GM21737 (cell line): ENCODE results near the gene KIF7.

ENCODE experiments used
- ATAC-seq: cut with Tn5 transposase; IDR thresholded peaks from one replicate; pipeline ENCODE4 v1.9.1; 2021; ENCODE audit warnings: mild to moderate bottlenecking, moderate library complexity; ENCODE audit not compliant: unreplicated experiment

Gene KIF7

DNA sequence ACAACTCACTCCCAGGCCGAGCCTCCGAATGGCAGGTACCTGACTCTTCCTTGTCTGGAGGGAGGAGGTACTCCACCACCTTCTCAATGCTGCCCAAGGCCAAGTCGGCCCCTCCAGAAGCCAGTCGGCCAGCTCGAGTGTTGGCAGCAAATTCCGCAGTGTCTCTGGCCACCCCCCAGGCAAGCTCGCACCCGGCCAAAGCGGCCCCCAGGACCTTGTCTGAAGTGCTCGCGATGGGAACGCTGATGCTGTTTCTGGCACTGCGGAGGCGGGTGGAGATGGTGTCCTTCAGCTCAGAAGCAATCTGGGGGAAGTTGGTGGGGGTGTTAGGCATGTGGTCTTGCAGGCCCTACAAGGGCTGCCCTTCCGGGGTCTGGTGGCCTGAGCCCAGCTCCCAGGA lies 14.7 kb upstream of the KIF7 start:
- ATAC-seq, result no peak

DNA sequence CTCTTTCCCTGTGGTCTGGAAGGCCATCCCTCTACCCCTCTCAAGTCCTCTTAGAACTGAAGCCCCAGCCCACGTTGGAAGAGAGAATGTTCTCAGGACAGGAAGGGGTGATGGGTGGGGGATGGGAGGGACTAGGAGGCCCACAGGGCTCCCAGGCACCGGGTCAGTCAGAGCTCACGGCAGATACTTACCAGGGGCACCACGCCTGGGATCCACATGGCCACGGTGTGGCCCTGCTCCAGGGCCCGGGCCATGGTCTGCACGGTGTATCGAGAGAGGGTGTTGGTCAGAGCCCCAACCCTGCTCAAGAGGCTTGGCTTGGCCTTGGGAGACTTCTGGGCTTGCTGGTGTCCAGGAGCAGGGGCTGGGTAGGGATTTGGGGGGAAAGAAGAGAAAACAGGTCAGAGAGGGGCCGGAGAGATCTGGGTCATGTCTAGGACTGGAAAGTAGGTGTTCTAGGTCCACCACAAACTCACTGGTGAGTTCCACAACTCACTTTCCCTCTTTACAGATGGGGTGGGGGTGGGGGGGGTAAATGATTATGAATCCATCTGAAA lies 14.1 kb upstream of the KIF7 start:
- ATAC-seq, result no peak

DNA sequence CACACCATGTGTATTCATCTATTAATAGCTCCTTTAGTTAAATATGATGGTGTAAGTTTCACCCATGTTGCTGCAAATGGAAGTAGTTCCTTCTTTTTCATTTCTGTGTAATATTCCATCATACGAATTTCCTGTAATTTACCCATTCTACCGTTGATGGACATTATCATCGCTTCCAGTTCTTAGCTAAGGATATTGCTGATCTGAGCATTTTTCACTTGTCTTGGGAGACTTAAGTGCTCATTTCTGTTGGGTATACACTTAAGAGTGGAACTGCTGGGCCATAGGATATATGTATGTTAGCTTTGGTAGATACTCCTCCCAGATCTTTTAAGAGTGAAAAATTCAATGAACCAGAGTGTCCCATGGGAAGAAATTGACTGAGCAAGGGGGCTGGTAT lies 12.9 kb upstream of the KIF7 start:
- no peak for ATAC-seq

DNA sequence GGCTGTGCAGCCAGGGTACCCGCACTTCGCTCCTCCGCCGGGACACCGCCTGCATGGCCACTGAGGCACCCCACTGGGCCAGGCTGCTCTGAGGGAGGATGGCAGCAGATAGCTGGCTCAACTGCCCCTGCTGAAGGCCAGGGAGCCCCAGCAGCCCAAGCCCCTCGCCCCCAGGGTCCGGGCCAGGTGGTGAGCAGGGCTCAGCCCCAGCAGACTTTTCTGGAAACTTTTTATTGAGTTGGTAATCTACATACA lies 12.4 kb upstream of the KIF7 start:
- no peak for ATAC-seq

DNA sequence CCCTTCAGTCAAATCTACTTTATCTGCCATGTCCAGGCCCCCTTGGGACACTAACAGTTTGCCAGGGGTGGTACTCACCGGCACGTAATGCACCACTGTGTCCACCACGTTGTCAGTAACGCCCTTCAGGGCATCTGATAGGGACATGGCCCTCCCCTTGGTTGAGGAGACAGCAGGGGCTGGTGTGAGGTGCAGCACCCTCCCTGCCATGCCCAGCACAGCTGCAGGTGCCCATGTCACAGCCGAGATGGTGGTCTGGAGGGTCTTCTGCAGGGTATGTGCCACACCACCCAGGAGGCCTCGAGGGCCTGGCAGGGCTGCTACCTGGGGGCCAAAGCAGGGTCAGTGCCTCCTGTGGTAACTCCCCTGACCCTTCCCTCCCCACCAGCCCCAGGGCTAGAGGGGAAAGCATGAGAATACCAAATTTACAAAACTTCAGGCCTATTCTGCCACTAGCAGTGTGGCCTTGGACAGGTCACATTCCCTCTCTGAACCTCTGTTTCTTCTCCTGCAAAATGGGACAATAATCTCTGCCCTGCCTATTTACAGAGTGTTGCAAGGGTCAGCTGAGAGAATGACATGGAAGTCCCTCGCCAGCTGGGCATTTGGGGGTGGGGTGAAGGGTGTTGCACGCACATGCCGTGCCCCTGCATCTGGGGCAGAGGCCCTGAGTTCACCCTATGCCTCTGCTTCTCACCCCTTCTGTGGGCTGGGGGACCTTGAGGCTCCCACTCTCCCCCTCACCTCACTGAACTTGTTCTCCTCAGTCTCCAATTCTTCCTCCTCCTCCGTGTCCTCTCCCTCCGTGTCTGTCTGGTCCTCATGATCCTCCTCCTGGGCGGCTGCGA lies 11.8 kb upstream of the KIF7 start:
- ATAC-seq, result no peak

DNA sequence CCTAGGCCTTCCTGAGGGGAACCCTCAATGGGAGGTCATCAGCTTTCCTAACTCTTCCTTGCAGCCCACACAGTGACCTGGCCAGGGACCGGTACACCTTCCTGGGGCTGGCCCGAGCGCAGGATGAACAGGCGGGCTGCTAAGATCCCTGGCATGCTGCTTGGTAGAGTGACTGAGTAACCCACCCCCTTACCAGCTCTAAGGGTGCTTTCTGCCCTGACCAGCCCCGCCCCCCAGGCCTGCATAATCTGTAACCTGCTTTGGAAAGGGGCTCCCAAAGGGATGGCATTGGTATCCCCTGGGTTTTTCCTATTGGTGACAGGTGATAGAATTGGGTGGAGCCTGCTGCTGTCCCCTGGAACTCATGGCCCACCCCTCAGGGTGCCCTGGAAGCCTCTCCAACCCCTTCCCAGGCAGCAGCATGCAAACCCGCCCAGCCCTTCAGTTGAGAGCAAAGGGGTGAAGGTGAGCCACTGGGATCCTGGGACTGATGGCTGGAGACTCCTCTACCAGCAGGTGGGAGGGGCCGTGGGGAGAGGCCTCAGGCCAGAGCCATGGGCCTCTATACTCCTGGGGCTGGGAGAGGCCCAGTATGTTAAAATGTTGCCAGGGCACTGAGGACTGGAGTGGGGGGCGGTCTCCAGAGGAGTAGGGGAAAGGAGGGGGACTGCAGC lies 11.1 kb upstream of the KIF7 start:
- ATAC-seq, result no peak

DNA sequence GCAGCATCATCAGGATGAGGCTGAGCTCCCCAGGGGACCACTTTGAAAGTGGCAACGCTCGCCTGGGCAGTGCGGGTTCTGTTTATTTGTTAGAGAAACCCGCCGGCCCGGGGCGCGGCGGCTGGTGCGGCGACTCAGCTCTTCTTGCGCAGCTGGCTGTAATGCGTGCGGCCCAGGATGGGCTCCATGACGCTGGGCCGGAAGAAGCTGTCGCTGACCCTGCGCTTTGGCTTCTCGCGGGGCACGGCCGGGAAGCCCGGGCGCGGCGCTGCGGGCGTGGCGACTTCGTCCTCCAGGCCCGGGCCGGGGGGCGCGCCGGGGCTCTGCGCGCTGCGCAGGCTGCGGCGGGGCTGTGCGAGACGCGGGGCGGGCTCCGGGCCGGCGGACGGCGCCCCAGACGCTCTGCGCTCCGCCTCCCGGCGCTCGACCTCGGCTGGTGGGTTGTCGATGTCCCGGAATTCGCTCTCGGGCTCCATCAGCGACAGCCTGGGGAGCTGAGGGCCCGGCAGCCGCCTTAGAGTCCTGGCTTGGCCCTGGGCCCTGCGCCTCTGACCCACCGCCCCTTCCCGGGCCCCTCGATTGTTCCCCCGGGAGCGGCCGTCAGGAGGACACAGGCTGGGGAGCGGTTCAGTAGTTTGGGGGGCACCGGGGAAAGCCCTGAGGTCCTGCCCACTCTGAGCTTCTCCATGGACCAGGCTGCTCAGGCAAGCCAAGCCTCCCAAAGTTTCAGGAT lies 10.3 kb upstream of the KIF7 start:
- no peak for ATAC-seq

DNA sequence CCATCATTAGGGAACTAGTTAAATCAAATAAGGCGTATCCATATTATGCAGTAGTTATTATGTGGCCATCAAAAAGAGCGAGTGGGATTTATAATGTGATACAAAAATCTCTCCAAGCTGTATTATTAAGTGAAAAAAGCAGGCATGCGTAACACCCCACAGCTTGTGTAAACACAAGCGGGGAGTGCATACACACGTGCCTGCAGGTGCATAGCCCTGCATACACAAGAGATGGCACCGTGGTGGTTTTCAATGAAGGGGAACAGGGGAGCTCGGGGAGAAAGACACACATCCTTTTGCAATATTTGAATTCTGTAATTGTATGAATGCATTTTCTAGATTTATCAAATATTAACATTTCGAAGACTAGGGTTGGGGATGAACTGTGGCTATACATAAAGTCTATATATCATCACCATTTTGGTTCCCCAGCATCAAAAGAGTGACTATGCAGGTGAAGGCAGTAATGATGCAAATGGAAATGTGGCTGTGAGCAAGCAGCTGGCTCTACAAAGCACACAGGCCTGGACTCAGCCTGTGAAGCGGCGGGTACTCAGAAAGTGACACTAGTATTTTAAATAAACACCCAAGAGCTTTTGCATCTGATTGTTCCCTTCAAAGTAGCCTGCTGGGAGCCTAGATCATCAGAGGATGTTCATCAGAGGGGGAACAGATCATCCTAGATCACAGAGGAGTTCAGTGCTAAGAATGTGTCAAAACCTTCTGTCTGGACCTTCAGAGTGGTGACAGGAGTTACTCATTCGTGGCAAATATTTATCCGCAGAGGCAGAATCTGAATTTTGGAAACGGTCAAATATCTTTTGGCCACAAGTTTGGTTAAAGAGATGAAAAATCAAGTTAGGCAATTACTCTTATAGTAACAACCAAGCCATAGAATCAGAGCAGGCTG lies 9.4 kb upstream of the KIF7 start:
- no peak for ATAC-seq

DNA sequence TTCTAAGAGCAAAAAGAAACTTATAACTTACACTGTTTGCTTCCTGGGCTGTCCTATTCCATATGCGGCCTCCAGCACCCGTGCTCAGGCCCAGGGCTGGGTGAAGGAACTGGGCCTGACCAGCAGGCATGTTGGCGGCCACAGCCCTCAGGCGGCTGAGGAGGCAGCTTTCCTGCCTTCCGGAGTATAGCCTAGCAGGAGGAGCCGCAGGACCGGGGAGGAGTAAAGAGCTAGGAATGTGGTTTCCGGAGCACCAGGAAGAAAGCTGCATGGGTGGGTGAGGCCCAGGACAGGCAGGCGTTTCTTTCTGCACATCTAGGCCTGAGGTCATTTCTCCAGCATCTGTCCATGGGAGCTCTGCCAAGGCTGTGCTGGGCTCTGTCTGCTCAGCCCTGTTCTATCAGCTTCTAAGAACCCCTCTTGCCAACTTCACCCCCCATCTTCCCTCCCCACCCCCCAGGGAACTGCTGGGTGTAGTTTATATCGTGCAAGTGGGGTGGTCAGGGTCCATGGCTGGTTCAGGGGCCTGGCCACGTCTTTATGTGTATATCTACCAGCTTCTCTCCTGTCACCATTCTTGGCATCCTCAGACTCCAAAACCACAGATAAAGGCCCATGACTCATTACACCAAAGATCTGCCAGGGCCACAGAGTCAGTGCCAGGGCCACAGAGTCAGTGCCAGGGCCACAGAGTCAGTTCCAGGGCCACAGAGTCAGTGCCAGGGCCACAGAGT lies 7.8 kb upstream of the KIF7 start:
- ATAC-seq, result no peak

DNA sequence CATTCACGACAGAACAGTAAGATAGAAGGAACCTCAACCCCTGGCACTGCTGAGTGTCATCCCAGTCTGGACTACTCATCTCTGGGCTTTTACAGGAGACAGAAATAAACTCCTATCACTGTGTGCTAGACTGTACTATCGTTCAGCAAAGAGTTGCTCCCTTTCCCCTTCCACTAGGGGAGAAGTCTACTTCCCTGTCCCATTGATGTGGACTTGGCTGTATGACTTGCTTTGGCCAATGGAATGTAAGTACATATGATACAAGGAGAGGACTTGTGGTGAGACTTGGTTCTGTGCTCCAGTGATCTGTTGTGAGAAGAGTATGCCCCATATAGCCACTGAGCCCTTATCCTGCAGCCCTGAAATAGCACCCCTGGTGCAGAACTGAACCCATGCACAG lies 5.3 kb upstream of the KIF7 start:
- no peak for ATAC-seq

DNA sequence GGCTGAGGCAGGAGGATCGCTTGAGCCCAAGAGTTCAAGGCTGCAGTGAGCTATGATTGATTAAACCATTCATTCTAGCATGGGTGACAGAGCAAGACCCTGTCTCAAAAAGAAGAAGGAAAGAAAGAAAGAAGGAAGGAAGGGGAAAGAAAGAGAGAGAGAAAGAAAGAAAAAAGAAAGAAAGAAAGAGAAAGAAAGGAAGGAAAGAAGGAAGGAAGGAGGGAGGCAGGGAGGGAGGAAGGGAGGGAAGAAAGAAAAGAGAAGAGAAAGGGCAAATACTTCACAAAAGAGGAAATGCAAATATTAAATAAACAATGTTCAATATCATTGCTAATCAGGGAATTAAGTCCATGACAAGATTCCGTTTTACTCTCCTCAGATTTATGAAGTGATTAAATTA lies 4.0 kb upstream of the KIF7 start:
- no peak for ATAC-seq

DNA sequence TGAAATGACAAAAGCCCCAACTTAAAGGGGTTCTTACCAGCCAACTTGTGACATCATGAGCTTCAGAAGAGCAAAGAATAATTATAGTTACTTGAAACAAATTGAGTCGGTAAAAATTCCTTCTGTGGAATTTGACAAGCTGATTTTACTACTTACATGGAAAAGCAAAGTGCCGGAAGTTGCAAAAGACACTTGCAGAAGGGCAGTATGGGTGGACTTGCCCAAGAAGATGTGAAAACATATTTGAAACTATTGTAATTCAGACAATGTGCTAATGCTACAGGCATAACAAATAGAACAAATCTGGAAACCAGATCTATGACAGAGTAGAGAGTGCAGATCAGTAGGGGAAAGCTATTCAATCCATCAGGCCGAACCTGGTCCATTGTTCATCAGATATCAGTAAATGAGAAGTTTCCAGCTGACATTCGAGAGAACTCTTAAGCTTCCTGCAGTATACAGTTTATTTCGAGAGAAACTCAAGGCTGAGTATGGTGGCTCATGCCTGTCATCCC lies 2.5 kb upstream of the KIF7 start:
- no peak for ATAC-seq

DNA sequence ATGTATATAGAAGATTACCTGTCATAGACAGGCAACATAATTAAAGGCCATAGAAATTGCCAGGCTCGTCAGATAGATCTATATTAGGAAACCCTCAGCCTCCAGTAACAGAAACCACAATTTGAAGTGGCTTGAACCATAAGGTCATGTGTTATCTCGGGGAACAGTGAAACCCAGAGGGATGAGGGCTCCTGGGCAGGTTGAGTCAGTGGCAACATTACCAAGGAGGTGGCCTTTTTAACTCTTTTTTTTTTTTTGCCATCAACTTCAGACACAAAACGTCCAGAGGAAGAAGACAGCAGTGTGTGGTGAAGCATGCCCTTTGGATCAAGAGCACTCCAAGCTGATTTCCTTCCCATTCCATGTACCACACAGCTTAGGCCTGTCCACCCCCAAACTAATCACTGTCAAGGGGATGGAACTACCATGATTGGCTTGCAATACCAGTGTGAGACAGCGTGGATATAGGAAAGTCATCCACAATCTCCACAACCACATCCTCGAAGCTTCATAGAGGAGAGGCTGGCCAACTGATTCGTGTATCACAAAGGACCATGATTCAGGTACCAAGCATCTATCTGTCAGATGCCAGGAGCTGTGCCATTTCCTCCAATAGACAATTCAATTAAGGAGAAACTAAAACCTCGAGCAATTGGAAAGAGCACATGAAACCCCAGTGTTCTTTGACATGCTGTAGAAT lies 999 bp upstream of the KIF7 start:
- no peak for ATAC-seq

DNA sequence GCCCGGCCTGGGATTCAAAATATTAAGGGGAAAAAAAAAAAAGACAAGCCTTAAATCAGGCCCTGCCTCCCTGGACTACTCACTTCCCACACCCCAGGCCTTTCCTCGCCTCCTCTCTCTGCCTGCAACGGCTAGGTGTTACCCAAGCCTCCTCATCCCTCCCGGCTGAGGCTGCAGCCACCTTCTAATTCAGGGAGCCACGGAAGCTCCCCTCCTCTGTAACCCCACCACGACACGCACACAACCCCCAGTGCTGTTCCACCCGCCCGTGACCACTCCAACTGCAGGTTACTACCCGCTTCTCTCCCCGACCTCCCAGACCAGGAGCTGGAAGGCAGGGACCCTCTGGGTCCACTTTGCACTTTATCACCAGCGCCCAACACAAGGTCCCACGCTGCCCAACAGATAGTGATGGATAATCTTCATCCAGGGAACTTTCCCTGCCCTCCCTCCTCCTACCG lies 936 bp downstream of the KIF7 start:
- ATAC-seq, result no peak

DNA sequence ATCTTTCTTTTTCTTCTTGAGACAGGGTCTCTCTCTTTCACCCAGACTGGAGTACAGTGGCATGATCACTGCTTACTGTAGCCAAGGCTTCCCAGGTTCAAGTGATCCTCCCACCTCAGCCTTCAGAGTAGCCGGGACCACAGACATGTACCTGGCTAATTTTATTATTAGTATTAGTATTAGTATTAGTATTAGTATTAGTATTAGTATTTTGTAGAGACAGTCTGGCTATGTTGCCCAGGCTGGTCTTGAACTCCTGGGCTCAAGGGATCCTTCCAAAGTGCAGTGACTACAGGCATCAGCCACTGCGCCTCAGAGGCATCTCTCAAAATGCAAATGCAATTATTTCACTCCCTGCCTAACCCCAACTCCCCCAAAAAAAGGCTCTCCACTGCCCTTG lies 1.7 kb downstream of the KIF7 start:
- ATAC-seq, result no peak

DNA sequence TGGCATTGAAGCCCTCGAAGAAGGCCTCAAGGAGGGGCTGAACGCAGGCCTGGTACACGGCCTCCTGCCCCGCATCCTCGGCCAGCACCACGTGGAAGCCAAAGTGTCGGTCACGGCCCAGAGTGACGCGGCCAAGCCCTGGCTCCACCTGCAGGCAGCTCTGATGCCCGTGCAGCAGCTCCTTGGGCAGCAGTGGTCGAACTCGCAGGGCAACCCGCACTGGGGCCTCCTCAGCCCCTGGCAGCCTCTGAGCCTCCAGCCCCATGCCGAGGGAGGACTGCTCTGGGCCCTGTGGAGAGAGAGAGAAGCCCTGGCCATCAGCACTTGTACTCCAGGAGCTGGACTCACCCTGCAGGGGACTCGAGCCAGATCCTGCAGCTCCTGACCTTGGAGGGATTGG lies 2.6 kb downstream of the KIF7 start:
- no peak for ATAC-seq

DNA sequence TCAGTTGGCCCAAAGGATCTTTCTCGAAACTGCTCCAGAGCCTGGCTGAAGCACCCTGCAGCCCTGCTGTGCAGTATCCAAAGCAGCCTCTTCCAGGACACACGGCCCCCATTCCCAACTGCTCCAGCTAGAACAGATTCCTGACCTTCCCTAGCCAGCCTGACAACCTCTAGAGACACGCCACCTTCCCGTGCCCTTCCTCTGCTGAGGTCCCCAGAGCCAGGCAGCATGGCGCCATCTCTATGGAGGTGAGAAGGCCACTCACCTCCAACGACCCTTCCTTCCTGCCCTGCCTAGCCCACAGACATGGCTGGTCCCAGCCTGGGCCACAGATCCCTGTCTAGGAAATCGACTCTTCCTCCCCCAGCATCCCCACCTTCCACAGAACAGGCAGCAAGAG lies 3.1 kb downstream of the KIF7 start:
- ATAC-seq, result no peak

DNA sequence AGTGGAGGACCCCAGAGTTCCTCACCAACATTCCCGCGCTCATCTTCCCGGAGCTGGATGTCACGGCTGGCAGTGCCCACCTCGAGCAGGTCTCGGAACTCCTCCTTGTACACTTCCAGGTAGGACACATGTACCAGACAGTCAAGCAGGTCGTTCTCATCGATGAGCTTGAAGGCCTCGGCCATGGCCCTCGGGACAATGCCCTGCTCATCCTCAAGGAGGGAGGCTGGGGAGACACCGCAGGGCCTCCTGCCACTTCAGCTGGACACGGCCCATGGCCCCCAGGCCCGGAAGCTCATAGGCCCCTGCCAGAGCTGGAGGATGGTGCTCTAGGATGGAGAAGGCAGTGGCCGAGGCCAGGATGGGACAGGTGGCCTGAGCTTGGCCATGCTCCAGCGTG lies 5.6 kb downstream of the KIF7 start:
- ATAC-seq, result no peak

DNA sequence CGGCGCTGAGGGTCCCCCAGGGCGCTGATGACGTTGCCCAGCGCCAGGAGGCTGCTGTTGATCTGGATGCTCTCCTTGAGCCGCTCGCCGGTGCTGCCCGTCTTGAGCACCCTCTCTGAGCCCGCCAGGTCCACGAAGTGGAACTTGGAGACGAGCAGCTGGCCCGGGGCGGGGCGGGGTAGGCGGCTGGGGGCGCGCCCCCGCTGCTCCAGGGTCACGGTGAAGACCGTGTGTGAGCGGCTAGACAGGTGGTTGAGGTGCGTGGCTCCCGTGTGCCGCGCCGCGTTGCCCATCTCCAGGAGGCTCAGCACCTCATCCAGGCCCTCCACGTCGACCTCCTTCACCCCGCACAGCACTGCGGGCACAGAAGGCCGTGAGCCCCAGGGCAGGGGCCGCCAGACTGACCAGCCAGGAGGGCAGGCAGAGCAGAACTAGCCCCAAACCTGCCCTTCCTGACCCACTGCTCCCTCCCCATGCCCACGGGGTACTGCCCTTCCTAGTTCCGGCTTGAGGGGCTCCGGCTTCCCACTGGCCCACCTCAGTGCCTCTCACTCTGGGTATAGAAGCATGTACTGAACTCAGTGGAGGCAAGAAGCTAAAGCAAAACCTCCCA lies 6.1 kb downstream of the KIF7 start:
- no peak for ATAC-seq
